Keratinocyte (primary cell): ENCODE measurements around the gene GAREM1. TPM values are rescaled to one million over a fixed set of nuclear protein-coding genes. Genes with fewer than 3 reads are reported as not detected.

Source experiments
- DNase-seq: peaks from one replicate; pipeline ENCODE4 v3.0.0-alpha.2; 2011; ENCODE audit warnings: low read depth, missing footprints, low spot score
- FAIRE-seq: peaks from 2 replicates; lab custom pipeline; 2011; peaks lifted over from hg19 to GRCh38; lab: Jason Lieb, UNC
- H2AFZ ChIP-seq: 2 replicates; pipeline ENCODE4 v1.6.0; 2012; ENCODE audit warnings: low read length, control low read depth, inconsistent platforms; ENCODE audit not compliant: control insufficient read depth
- H3K27ac ChIP-seq: 2 replicates; pipeline ENCODE4 v1.5.1; 2011; ENCODE audit warnings: low read length; ENCODE audit not compliant: control insufficient read depth, insufficient read depth
- H3K27me3 ChIP-seq: 3 replicates; pipeline ENCODE4 v1.6.0; 2011; ENCODE audit warnings: low read length; ENCODE audit not compliant: control insufficient read depth, insufficient read depth; ENCODE audit errors: extremely low read depth
- H3K36me3 ChIP-seq, 2 experiments: 2 replicates in 1 of 2; 3 replicates in 1 of 2; pipeline ENCODE4 v1.5.1; 2011; ENCODE audit warnings: low read length in 2 of 2, mild to moderate bottlenecking in 1 of 2; ENCODE audit not compliant: control insufficient read depth in 2 of 2, insufficient read depth in 2 of 2; ENCODE audit errors: extremely low read depth in 1 of 2
- H3K4me1 ChIP-seq: 3 replicates; pipeline ENCODE4 v1.5.1; 2011; ENCODE audit warnings: low read length; ENCODE audit not compliant: control insufficient read depth, insufficient read depth; ENCODE audit errors: extremely low read depth
- H3K4me2 ChIP-seq: 3 replicates; pipeline ENCODE4 v1.6.0; 2011; ENCODE audit warnings: low read depth, low read length; ENCODE audit not compliant: control insufficient read depth, insufficient read depth; ENCODE audit errors: extremely low read depth
- H3K4me3 ChIP-seq, 3 experiments: fragments of 200-600 bp in 1 of 3; sonication (generic) in 1 of 3; 2 replicates in 2 of 3; 3 replicates in 1 of 3; pipeline ENCODE4 v1.5.1; 2011 to 2016; ENCODE audit warnings: low read length in 3 of 3, mild to moderate bottlenecking in 3 of 3, control low read depth in 2 of 3, inconsistent platforms in 1 of 3, low read depth in 1 of 3, mixed read lengths in 1 of 3, mixed run types in 1 of 3, moderate library complexity in 1 of 3; ENCODE audit not compliant: control insufficient read depth in 2 of 3, insufficient read depth in 2 of 3; ENCODE audit errors: extremely low read depth in 1 of 3
- H3K79me2 ChIP-seq: 2 replicates; pipeline ENCODE4 v1.6.0; 2012; ENCODE audit warnings: low read length; ENCODE audit not compliant: control insufficient read depth, insufficient read depth
- H3K9ac ChIP-seq: 3 replicates; pipeline ENCODE4 v1.6.0; 2011; ENCODE audit warnings: low read length; ENCODE audit not compliant: control insufficient read depth, insufficient read depth; ENCODE audit errors: extremely low read depth
- H3K9me1 ChIP-seq: 3 replicates; pipeline ENCODE4 v1.6.0; 2011; ENCODE audit warnings: low read length; ENCODE audit not compliant: control insufficient read depth, insufficient read depth; ENCODE audit errors: extremely low read depth
- H3K9me3 ChIP-seq: 2 replicates; pipeline ENCODE4 v1.5.1; 2012; ENCODE audit warnings: low read depth, low read length; ENCODE audit not compliant: control insufficient read depth
- H4K20me1 ChIP-seq: 3 replicates; pipeline ENCODE4 v1.6.0; 2011; ENCODE audit warnings: low read length; ENCODE audit not compliant: control insufficient read depth, insufficient read depth; ENCODE audit errors: extremely low read depth
- EZH2 ChIP-seq: IDR thresholded peaks from one replicate; pipeline ENCODE4 v1.6.1; 2012; ENCODE audit warnings: inconsistent platforms, mild to moderate bottlenecking, low read length, moderate library complexity
- dilution Hi-C: fragments of 300-500 bp; cut with MboI; formaldehyde crosslinking; loops from one replicate; pipeline ENCODE4 v1.7.0; 2020; ENCODE audit warnings: low sequenced_read_pairs; ENCODE audit not compliant: extremely low pct_ligation_motif_present
- polyA plus RNA-seq, 5 experiments: library from polyadenylated mRNA; depleted of rRNA in 3 of 5; stranded (reverse) in 3 of 5; stranded (forward) in 1 of 5; unstranded in 1 of 5; fragments of >200 nt; gene quantifications; 1 replicate in 1 of 5; 2 replicates in 3 of 5; 3 replicates in 1 of 5; pipeline versions ENCODE4 v1.2.1 to v1.2.3, GENCODE V29; 2011 to 2012; ENCODE audit warnings: missing spikeins in 2 of 5, low read depth in 1 of 5, low replicate concordance in 1 of 5
- TF ChIP-seq, protein P1 (sequence below), 3 experiments: IDR thresholded peaks in 1 of 3; conservative IDR thresholded peaks in 1 of 3; optimal IDR thresholded peaks in 1 of 3; 2 replicates in 2 of 3; 3 replicates in 1 of 3; pipeline versions ENCODE3 to v1.5.1; 2011; ENCODE audit warnings: low read length in 3 of 3, mild to moderate bottlenecking in 3 of 3, moderate library complexity in 2 of 3, control low read depth in 1 of 3, inconsistent platforms in 1 of 3; ENCODE audit not compliant: insufficient read depth in 2 of 3; ENCODE audit errors: extremely low read depth in 1 of 3

Gene GAREM1
- polyA plus RNA-seq, 1 donor (not counting 4 experiments of a cell fraction or from before 2014, with no cell fraction given), result 3.8 TPM

DNA sequence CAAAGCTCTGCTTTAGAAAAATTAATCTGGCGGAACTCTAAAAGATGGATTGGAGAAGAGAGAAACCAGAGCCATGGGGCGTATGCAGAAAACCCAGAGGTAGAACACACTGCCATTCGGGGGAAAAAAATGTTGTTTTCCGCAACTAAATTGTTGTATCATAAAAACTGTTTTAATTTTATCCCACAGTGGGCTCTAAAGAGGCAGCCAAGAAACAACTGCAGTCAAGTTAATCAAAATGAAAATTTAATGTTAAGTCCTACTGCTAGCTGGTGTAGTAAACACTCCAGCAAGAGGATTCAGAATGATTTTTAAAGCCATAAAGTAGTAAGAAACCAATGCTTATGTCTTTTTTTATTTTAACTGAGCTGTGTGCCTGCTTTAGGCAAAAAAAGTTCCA is 69.1 kb downstream of the GAREM1 start:
- no peak for TF ChIP-seq EZH2
- TF ChIP-seq, protein P1, sequence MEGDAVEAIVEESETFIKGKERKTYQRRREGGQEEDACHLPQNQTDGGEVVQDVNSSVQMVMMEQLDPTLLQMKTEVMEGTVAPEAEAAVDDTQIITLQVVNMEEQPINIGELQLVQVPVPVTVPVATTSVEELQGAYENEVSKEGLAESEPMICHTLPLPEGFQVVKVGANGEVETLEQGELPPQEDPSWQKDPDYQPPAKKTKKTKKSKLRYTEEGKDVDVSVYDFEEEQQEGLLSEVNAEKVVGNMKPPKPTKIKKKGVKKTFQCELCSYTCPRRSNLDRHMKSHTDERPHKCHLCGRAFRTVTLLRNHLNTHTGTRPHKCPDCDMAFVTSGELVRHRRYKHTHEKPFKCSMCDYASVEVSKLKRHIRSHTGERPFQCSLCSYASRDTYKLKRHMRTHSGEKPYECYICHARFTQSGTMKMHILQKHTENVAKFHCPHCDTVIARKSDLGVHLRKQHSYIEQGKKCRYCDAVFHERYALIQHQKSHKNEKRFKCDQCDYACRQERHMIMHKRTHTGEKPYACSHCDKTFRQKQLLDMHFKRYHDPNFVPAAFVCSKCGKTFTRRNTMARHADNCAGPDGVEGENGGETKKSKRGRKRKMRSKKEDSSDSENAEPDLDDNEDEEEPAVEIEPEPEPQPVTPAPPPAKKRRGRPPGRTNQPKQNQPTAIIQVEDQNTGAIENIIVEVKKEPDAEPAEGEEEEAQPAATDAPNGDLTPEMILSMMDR (optimal IDR thresholded peaks at IDR 0.05 in 1 of 3, IDR thresholded peaks at IDR 0.05 in 1 of 3, conservative IDR thresholded peaks at IDR 0.05 in 1 of 3; ENCODE audit: extremely low read depth in 1 of 3, insufficient read depth in 2 of 3, low read length in 3 of 3), result no peak
- DNase-seq (no peak), FAIRE-seq (no peak)
- H3K4me1 ChIP-seq, result no peaks in the 10 kb centered on the region
- H3K4me2 ChIP-seq, result no peak overlapping the region
- H3K36me3 ChIP-seq, result no peaks in the 10 kb centered on the region
- H3K4me3 ChIP-seq, result no peak overlapping the region
- H4K20me1 ChIP-seq, result no peaks in the 10 kb centered on the region
- no peaks in the 10 kb centered on the region for H3K9me1 ChIP-seq
- H3K27ac ChIP-seq, result no peak overlapping the region
- no peaks in the 10 kb centered on the region for H3K9me3 ChIP-seq
- H3K9ac ChIP-seq, result no peak overlapping the region
- dilution Hi-C loops, result no loop called here
- no peak overlapping the region for H2AFZ ChIP-seq
- H3K27me3 ChIP-seq, result no peaks in the 10 kb centered on the region
- no peaks in the 10 kb centered on the region for H3K79me2 ChIP-seq

DNA sequence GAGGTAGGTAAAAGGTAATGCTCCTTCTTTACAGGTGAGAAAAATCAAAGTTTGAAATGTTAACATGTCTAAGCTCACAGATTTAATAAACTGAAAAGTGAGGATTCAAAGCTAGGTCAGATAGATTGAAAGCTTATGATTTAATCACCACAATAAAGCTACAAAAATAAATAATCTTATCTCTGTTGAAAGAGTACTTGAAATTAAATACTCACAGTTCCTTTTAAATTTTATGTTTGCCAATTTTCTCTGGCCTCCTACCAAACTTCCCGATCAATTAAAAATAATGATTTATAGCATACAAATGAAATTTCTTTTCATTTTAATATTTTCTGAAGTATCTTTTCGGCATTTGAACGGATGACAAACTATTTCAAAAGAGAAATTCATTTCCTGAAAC is 77.3 kb downstream of the GAREM1 start:
- Histone ChIP-seq H3K4me1 (no peaks in the 10 kb centered on the region), H3K9me3 (no peaks in the 10 kb centered on the region), H3K9me1 (no peaks in the 10 kb centered on the region), H3K36me3 (no peaks in the 10 kb centered on the region), H3K9ac (no peak overlapping the region), H3K4me2 (no peak overlapping the region), H2AFZ (no peak overlapping the region), H3K79me2 (no peaks in the 10 kb centered on the region), H3K27me3 (no peaks in the 10 kb centered on the region), H3K27ac (no peak overlapping the region), H3K4me3 (no peak overlapping the region), H4K20me1 (no peaks in the 10 kb centered on the region)
- no peak for TF ChIP-seq EZH2
- TF ChIP-seq, protein P1 (optimal IDR thresholded peaks at IDR 0.05 in 1 of 3, IDR thresholded peaks at IDR 0.05 in 1 of 3, conservative IDR thresholded peaks at IDR 0.05 in 1 of 3; ENCODE audit: extremely low read depth in 1 of 3, insufficient read depth in 2 of 3, low read length in 3 of 3), result no peak
- dilution Hi-C loops, result no loop called here
- DNase-seq, result no peak
- FAIRE-seq, result no peak
